ENCODE results near the gene HIGD1B. TPM values are rescaled to one million over a fixed set of nuclear protein-coding genes. Genes with fewer than 3 reads are reported as not detected.
A peak's percentile ranks its signal among the peaks of the same experiment; 100 is the strongest.

The HIGD1B gene
- total and polyA plus RNA-seq, 10 of the 15 experiments (the other 5 are each of a cell fraction or from before 2014, with no cell fraction given) = 1.0 TPM; not detected in 9

DNA sequence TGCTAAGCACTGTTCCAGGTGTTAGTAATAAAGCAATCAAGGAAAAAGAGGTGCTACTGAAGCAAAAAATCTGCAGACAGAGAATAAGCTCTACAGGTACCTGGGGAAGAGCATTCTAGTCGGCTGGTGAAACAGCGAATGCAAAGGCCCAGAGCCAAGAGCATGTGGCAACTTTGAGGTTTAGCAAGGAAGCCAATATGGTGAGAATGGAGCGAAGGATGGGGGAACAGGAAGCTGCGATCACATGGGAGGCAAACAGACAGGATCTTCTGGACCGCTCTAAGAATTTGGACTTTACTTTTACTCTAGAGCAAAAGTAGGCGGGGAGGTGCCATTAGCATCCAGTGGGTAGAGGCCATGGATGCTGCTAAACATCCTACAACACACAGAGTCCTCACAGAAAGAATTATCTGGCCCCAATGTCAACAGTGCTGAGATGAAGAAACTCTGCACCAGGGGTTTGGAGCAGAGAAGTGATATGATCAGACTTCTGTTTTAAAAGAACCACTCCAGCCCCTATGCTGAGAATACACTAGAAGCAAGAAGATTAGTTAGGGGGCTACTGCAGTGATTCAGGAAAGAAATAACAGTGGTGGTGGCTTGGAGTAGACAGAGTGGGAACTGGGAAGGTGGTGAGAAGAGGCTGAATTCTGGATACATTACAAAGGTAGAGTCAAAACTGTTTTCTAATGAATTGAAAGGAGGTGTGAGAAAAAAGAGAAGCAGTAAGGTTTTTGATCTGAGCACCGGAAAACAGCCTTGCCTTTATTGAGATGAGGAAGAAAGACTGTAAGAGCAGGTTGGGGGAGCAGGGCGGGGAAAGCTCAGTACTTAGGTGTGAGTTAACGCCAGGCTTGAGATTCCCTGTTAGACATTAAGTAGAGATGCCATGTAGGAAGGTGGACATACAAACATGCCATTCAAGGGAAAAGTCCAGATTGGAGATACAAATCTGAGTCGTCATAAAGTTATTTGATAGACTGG, 40.6 kb downstream of the HIGD1B start (continued):
- TF ChIP-seq USF2 (IDR thresholded peaks at IDR 0.05; ENCODE audit: borderline replicate concordance, low read depth, low read length) = no peak
- TF ChIP-seq BCL11A (IDR thresholded peaks at IDR 0.05; ENCODE audit: low read depth, low read length) = no peak

DNA sequence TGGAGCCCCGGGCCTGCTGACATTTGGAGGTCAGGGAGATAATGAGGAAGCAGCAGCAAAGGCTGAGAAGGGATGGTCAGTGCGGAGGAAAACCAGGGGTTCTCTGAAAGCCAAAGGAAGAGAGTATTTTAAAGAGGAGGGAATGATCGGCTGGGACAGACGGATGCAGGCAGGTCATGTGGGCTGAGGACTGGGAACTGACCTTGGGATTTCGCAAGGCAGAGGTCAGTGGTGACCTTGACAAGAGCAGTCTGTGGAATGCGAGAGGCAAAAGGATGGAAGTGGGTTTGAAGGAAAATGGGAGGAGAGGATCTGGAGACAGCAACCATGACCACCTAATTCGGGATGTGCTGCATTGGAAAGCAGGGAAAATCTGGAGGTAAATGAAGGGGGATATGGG, 41.3 kb downstream of the HIGD1B start:
- no peak overlapping the region for H3K4me3 ChIP-seq
- no peak overlapping the region for H3K9ac ChIP-seq (ENCODE audit: control insufficient read depth, insufficient read depth, low read length)
- no TSS peak for BruUV-seq (replicated peaks)
- POLR2A ChIA-PET = no interaction called here
- CTCF ChIA-PET = no interaction called here
- SMC1A ChIA-PET (ENCODE audit: uncharacterized antibody, unreplicated experiment) = no interaction called here
- H3K27ac ChIP-seq (ENCODE audit: control insufficient read depth, insufficient read depth) = no peak overlapping the region
- 0 out of 2 replicates have a peak overlapping the region, but pooled peaks have one; percentile 43 for H3K4me2 ChIP-seq (ENCODE audit: control insufficient read depth, insufficient read depth)
- no peaks in the 10 kb centered on the region for H3K27me3 ChIP-seq (replicated peaks in 1 of 2; ENCODE audit: control insufficient read depth in 2 of 2, insufficient read depth in 2 of 2, low read length in 1 of 2)
- H2AFZ ChIP-seq (ENCODE audit: control insufficient read depth, low read depth, low read length) = no peak overlapping the region
- WGBS (ENCODE audit: insufficient coverage, insufficient replicate concordance, low lambda C conversion rate, missing lambda C conversion rate) = 88% methylated on average over 7 of the region's 7 CpGs
- no peaks in the 10 kb centered on the region for H3K9me3 ChIP-seq (replicated peaks; ENCODE audit: control insufficient read depth, insufficient read depth, low read length)
- ATAC-seq = no peak
- in situ Hi-C loops (cut with MboI) (no loop called here), intact Hi-C loops (cut with micrococcal nuclease; ENCODE audit: unreplicated experiment) (no loop called here)
- RAD21 ChIA-PET (ENCODE audit: unreplicated experiment) = no interaction called here
- no peak for FAIRE-seq
- peaks cover 23% of the 10 kb centered on the region for H3K79me2 ChIP-seq (ENCODE audit: control insufficient read depth, insufficient read depth, low read length)
- no peak for DNase-seq (ENCODE audit: low read depth, low spot score)
- peaks cover 8% of the 10 kb centered on the region; the same call in 1 of the 2 replicates for H3K4me1 ChIP-seq (ENCODE audit: control insufficient read depth, insufficient read depth, low read length)
- peaks cover 2% of the 10 kb centered on the region; the same call in 1 of the 2 replicates for H4K20me1 ChIP-seq (ENCODE audit: control insufficient read depth, insufficient read depth)
- peaks cover 6 to 31% of the 10 kb centered on the region in 2 experiments for H3K36me3 ChIP-seq (ENCODE audit: control insufficient read depth in 2 of 2, insufficient read depth in 2 of 2, low read length in 1 of 2)
- no peak for TF ChIP-seq PML (IDR thresholded peaks at IDR 0.05; ENCODE audit: low read length)
- no peak for TF ChIP-seq NFYB (IDR thresholded peaks at IDR 0.05; ENCODE audit: insufficient read depth, low read depth, low read length)
- no peak for TF ChIP-seq MEF2B (IDR thresholded peaks at IDR 0.05; ENCODE audit: partially characterized antibody, poor library complexity, severe bottlenecking)
- no peak for TF ChIP-seq IRF5 (IDR thresholded peaks at IDR 0.05; ENCODE audit: borderline replicate concordance)
- no peak for TF ChIP-seq RCOR1 (conservative IDR thresholded peaks at IDR 0.05; ENCODE audit: low read depth, low read length)
- TF ChIP-seq YBX1 (IDR thresholded peaks at IDR 0.05) = no peak
- TF ChIP-seq KDM1A (IDR thresholded peaks at IDR 0.05; ENCODE audit: borderline replicate concordance) = no peak
- no peak for TF ChIP-seq POLR2AphosphoS5 (IDR thresholded peaks at IDR 0.05; ENCODE audit: low read length)
- TF ChIP-seq, protein P1, sequence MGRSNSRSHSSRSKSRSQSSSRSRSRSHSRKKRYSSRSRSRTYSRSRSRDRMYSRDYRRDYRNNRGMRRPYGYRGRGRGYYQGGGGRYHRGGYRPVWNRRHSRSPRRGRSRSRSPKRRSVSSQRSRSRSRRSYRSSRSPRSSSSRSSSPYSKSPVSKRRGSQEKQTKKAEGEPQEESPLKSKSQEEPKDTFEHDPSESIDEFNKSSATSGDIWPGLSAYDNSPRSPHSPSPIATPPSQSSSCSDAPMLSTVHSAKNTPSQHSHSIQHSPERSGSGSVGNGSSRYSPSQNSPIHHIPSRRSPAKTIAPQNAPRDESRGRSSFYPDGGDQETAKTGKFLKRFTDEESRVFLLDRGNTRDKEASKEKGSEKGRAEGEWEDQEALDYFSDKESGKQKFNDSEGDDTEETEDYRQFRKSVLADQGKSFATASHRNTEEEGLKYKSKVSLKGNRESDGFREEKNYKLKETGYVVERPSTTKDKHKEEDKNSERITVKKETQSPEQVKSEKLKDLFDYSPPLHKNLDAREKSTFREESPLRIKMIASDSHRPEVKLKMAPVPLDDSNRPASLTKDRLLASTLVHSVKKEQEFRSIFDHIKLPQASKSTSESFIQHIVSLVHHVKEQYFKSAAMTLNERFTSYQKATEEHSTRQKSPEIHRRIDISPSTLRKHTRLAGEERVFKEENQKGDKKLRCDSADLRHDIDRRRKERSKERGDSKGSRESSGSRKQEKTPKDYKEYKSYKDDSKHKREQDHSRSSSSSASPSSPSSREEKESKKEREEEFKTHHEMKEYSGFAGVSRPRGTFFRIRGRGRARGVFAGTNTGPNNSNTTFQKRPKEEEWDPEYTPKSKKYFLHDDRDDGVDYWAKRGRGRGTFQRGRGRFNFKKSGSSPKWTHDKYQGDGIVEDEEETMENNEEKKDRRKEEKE (IDR thresholded peaks at IDR 0.05) = no peak
- TF ChIP-seq MEF2A (IDR thresholded peaks at IDR 0.05; ENCODE audit: insufficient read depth, low read depth, low read length) = no peak
- TF ChIP-seq IKZF1 (conservative IDR thresholded peaks at IDR 0.05) = no peak
- TF ChIP-seq JUND (IDR thresholded peaks at IDR 0.05; ENCODE audit: low read depth, low read length) = no peak
- no peak for TF ChIP-seq IKZF2 (IDR thresholded peaks at IDR 0.05)
- TF ChIP-seq EGR1 (IDR thresholded peaks at IDR 0.05; ENCODE audit: borderline replicate concordance in 1 of 2, low read depth in 2 of 2, low read length in 2 of 2) = no peak

Data from GM12878 (cell line).